22Rv1 (cell line): ENCODE measurements around the gene SPP1.

ENCODE experiments used
- CTCF ChIP-seq: fragments of 450-650 bp; IDR thresholded peaks from 2 replicates; pipeline ENCODE4 v1.5.1; 2017; ENCODE audit warnings: mild to moderate bottlenecking
- ZFX ChIP-seq: fragments of 450-650 bp; IDR thresholded peaks from 2 replicates; pipeline ENCODE4 v1.6.1; 2017; ENCODE audit warnings: antibody characterized with exemption, borderline replicate concordance

- TF ChIP-seq CTCF = no peak
- TF ChIP-seq ZFX = no peak
Observed at GRCh38 chr4:88006956-88007303, 31.4 kb downstream of the SPP1 start.
